Measurements from ENCODE around the gene ZC3H18.

The ZC3H18 gene

GRCh38 chr16:88541831-88542616 lies 28.2 kb upstream of the ZC3H18 start:
- no peak for DNase-seq (ENCODE audit: low read depth)
- no peak for TF ChIP-seq CTCF (IDR thresholded peaks at IDR 0.05; ENCODE audit: low read length, missing control alignments)
- H3K4me3 ChIP-seq (replicated peaks; ENCODE audit: low read depth, low read length) = no peak overlapping the region

GRCh38 chr16:88543230-88543813 lies 26.9 kb upstream of the ZC3H18 start:
- no peak for TF ChIP-seq CTCF (IDR thresholded peaks at IDR 0.05; ENCODE audit: low read length, missing control alignments)
- H3K4me3 ChIP-seq (replicated peaks; ENCODE audit: low read depth, low read length) = no peak overlapping the region
- no peak for DNase-seq (ENCODE audit: low read depth)

- DNase-seq (ENCODE audit: low read depth) = no peak
- no peak for TF ChIP-seq CTCF (IDR thresholded peaks at IDR 0.05; ENCODE audit: low read length, missing control alignments)
- H3K4me3 ChIP-seq (replicated peaks; ENCODE audit: low read depth, low read length) = no peak overlapping the region
Measured at GRCh38 chr16:88545781-88546180, 24.4 kb upstream of the ZC3H18 start.

- no peak for DNase-seq (ENCODE audit: low read depth)
- no peak for TF ChIP-seq CTCF (IDR thresholded peaks at IDR 0.05; ENCODE audit: low read length, missing control alignments)
- H3K4me3 ChIP-seq (replicated peaks; ENCODE audit: low read depth, low read length) = no peak overlapping the region
Measured at GRCh38 chr16:88548131-88548874, 21.9 kb upstream of the ZC3H18 start.

- H3K4me3 ChIP-seq (replicated peaks; ENCODE audit: low read depth, low read length) = no peak overlapping the region
- no peak for DNase-seq (ENCODE audit: low read depth)
- no peak for TF ChIP-seq CTCF (IDR thresholded peaks at IDR 0.05; ENCODE audit: low read length, missing control alignments)
Measured at GRCh38 chr16:88548985-88549384, 21.2 kb upstream of the ZC3H18 start.

GRCh38 chr16:88549671-88550245 lies 20.4 kb upstream of the ZC3H18 start:
- DNase-seq (ENCODE audit: low read depth) = no peak
- no peak overlapping the region for H3K4me3 ChIP-seq (replicated peaks; ENCODE audit: low read depth, low read length)
- no peak for TF ChIP-seq CTCF (IDR thresholded peaks at IDR 0.05; ENCODE audit: low read length, missing control alignments)

All from fibroblast of pulmonary artery (primary cell).